ENCODE results near the gene COBLL1. TPM values are rescaled to one million over a fixed set of nuclear protein-coding genes. Genes with fewer than 3 reads are reported as not detected.
"Not testable (repeated sequence)": the region's sequence is repeated elsewhere in the genome, so short reads cannot be mapped to it uniquely, and the experiment has no call there.

Gene COBLL1
- polyA plus RNA-seq, 1 donor (not counting 4 experiments of a cell fraction or from before 2014, with no cell fraction given), result 14.9 TPM

- peaks cover 5% of the 10 kb centered on the region for H3K79me2 ChIP-seq (ENCODE audit: control insufficient read depth, insufficient read depth, low read length)
- H3K4me3 ChIP-seq (ENCODE audit: control insufficient read depth in 2 of 3, extremely low read depth in 1 of 3, insufficient read depth in 2 of 3, low read depth in 1 of 3, low read length in 3 of 3), result no peak overlapping the region
- dilution Hi-C loops (cut with MboI; ENCODE audit: extremely low pct_ligation_motif_present, low sequenced_read_pairs), result no loop called here
- DNase-seq (ENCODE audit: low read depth, low spot score) (no peak), FAIRE-seq (peak; percentile 36)
- H3K27me3 ChIP-seq (ENCODE audit: control insufficient read depth, extremely low read depth, insufficient read depth, low read length), result no peaks in the 10 kb centered on the region
- H3K4me2 ChIP-seq (ENCODE audit: control insufficient read depth, extremely low read depth, insufficient read depth, low read depth, low read length), result no peak overlapping the region
- H3K4me1 ChIP-seq (ENCODE audit: control insufficient read depth, extremely low read depth, insufficient read depth, low read length), result peaks cover 3% of the 10 kb centered on the region
- TF ChIP-seq EZH2 (IDR thresholded peaks at IDR 0.05; ENCODE audit: low read length), result no peak
- TF ChIP-seq, protein P1, sequence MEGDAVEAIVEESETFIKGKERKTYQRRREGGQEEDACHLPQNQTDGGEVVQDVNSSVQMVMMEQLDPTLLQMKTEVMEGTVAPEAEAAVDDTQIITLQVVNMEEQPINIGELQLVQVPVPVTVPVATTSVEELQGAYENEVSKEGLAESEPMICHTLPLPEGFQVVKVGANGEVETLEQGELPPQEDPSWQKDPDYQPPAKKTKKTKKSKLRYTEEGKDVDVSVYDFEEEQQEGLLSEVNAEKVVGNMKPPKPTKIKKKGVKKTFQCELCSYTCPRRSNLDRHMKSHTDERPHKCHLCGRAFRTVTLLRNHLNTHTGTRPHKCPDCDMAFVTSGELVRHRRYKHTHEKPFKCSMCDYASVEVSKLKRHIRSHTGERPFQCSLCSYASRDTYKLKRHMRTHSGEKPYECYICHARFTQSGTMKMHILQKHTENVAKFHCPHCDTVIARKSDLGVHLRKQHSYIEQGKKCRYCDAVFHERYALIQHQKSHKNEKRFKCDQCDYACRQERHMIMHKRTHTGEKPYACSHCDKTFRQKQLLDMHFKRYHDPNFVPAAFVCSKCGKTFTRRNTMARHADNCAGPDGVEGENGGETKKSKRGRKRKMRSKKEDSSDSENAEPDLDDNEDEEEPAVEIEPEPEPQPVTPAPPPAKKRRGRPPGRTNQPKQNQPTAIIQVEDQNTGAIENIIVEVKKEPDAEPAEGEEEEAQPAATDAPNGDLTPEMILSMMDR (optimal IDR thresholded peaks at IDR 0.05 in 1 of 3, IDR thresholded peaks at IDR 0.05 in 1 of 3, conservative IDR thresholded peaks at IDR 0.05 in 1 of 3; ENCODE audit: extremely low read depth in 1 of 3, insufficient read depth in 2 of 3, low read length in 3 of 3), result no peak
- no peaks in the 10 kb centered on the region for H3K9me1 ChIP-seq (ENCODE audit: control insufficient read depth, extremely low read depth, insufficient read depth, low read length)
- no peaks in the 10 kb centered on the region for H3K36me3 ChIP-seq (ENCODE audit: control insufficient read depth in 2 of 2, extremely low read depth in 1 of 2, insufficient read depth in 2 of 2, low read length in 2 of 2)
- no peaks in the 10 kb centered on the region for H4K20me1 ChIP-seq (ENCODE audit: control insufficient read depth, extremely low read depth, insufficient read depth, low read length)
- H3K9ac ChIP-seq (ENCODE audit: control insufficient read depth, extremely low read depth, insufficient read depth, low read length), result no peak overlapping the region
- no peaks in the 10 kb centered on the region for H3K9me3 ChIP-seq (ENCODE audit: control insufficient read depth, low read depth, low read length)
- no peak overlapping the region for H3K27ac ChIP-seq (ENCODE audit: control insufficient read depth, insufficient read depth, low read length)
- H2AFZ ChIP-seq (ENCODE audit: control insufficient read depth, low read length), result no peak overlapping the region
These were observed 79.7 kb downstream of the COBLL1 start for GRCh38 chr2:164761737-164762460.

- dilution Hi-C loops (cut with MboI; ENCODE audit: extremely low pct_ligation_motif_present, low sequenced_read_pairs); H3K36me3 ChIP-seq (ENCODE audit: control insufficient read depth in 2 of 2, extremely low read depth in 1 of 2, insufficient read depth in 2 of 2, low read length in 2 of 2); FAIRE-seq; H3K4me1 ChIP-seq (ENCODE audit: control insufficient read depth, extremely low read depth, insufficient read depth, low read length); H3K9me3 ChIP-seq (ENCODE audit: control insufficient read depth, low read depth, low read length); H3K4me2 ChIP-seq (ENCODE audit: control insufficient read depth, extremely low read depth, insufficient read depth, low read depth, low read length); H3K4me3 ChIP-seq (ENCODE audit: control insufficient read depth in 2 of 3, extremely low read depth in 1 of 3, insufficient read depth in 2 of 3, low read depth in 1 of 3, low read length in 3 of 3); H3K27ac ChIP-seq (ENCODE audit: control insufficient read depth, insufficient read depth, low read length); DNase-seq (ENCODE audit: low read depth, low spot score); H3K9me1 ChIP-seq (ENCODE audit: control insufficient read depth, extremely low read depth, insufficient read depth, low read length); H3K27me3 ChIP-seq (ENCODE audit: control insufficient read depth, extremely low read depth, insufficient read depth, low read length); H4K20me1 ChIP-seq (ENCODE audit: control insufficient read depth, extremely low read depth, insufficient read depth, low read length); H2AFZ ChIP-seq (ENCODE audit: control insufficient read depth, low read length); H3K9ac ChIP-seq (ENCODE audit: control insufficient read depth, extremely low read depth, insufficient read depth, low read length); H3K79me2 ChIP-seq (ENCODE audit: control insufficient read depth, insufficient read depth, low read length): not testable (repeated sequence)
These were observed 80.4 kb downstream of the COBLL1 start for GRCh38 chr2:164761201-164761600.

DNA sequence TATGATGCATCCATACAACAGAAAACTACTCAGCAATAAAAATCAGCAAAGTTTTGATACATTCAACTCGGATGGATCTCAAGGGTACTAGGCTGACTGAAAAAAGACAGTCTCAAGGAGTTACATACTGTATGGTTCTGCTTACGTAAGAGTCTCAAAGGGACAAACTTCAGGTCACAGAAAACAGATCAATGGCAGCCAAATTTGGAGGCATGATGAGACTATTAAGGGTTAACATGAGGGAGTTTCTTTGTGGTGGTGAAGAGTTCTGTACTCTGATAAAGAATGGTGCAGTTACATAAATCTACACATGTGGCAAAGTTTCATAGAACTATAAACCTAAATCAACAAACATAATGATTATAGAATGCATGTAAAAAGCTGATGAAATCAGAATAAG lies 81.4 kb downstream of the COBLL1 start:
- Histone ChIP-seq H4K20me1 (ENCODE audit: control insufficient read depth, extremely low read depth, insufficient read depth, low read length) (no peaks in the 10 kb centered on the region), H3K27me3 (ENCODE audit: control insufficient read depth, extremely low read depth, insufficient read depth, low read length) (no peaks in the 10 kb centered on the region), H3K27ac (ENCODE audit: control insufficient read depth, insufficient read depth, low read length) (no peak overlapping the region), H3K9me1 (ENCODE audit: control insufficient read depth, extremely low read depth, insufficient read depth, low read length) (no peaks in the 10 kb centered on the region), H3K79me2 (ENCODE audit: control insufficient read depth, insufficient read depth, low read length) (peaks cover 5% of the 10 kb centered on the region), H3K4me2 (ENCODE audit: control insufficient read depth, extremely low read depth, insufficient read depth, low read depth, low read length) (no peak overlapping the region), H3K4me3 (ENCODE audit: control insufficient read depth in 2 of 3, extremely low read depth in 1 of 3, insufficient read depth in 2 of 3, low read depth in 1 of 3, low read length in 3 of 3) (no peak overlapping the region), H3K9ac (ENCODE audit: control insufficient read depth, extremely low read depth, insufficient read depth, low read length) (no peak overlapping the region), H3K4me1 (ENCODE audit: control insufficient read depth, extremely low read depth, insufficient read depth, low read length) (peaks cover 3% of the 10 kb centered on the region), H3K36me3 (ENCODE audit: control insufficient read depth in 2 of 2, extremely low read depth in 1 of 2, insufficient read depth in 2 of 2, low read length in 2 of 2) (no peaks in the 10 kb centered on the region), H2AFZ (ENCODE audit: control insufficient read depth, low read length) (no peak overlapping the region), H3K9me3 (ENCODE audit: control insufficient read depth, low read depth, low read length) (no peaks in the 10 kb centered on the region)
- TF ChIP-seq EZH2 (IDR thresholded peaks at IDR 0.05; ENCODE audit: low read length), result no peak
- TF ChIP-seq, protein P1 (optimal IDR thresholded peaks at IDR 0.05 in 1 of 3, IDR thresholded peaks at IDR 0.05 in 1 of 3, conservative IDR thresholded peaks at IDR 0.05 in 1 of 3; ENCODE audit: extremely low read depth in 1 of 3, insufficient read depth in 2 of 3, low read length in 3 of 3), result no peak
- dilution Hi-C loops (cut with MboI; ENCODE audit: extremely low pct_ligation_motif_present, low sequenced_read_pairs), result no loop called here
- DNase-seq (ENCODE audit: low read depth, low spot score), result no peak
- peak; percentile 13 for FAIRE-seq
